GM08714 (cell line): ENCODE measurements around the gene RAE1.
"Not testable (repeated sequence)": the region's sequence is repeated elsewhere in the genome, so short reads cannot be mapped to it uniquely, and the experiment has no call there.

Source experiments
- H3K4me3 ChIP-seq: fragments of 200-500 bp; sonication (Bioruptor generic); 2 replicates; pipeline ENCODE4 v1.5.1; 2014; ENCODE audit warnings: mild to moderate bottlenecking, low read length, inconsistent platforms
- ZNF274 ChIP-seq: IDR thresholded peaks from 2 replicates; pipeline ENCODE4 v1.6.1; 2012; ENCODE audit warnings: mild to moderate bottlenecking, low read depth, low read length

RAE1 gene

GRCh38 chr20:57414867-57415592 lies 64.0 kb downstream of the RAE1 start:
- TF ChIP-seq ZNF274: no peak
- no peak overlapping the region for H3K4me3 ChIP-seq

- no peak for TF ChIP-seq ZNF274
- H3K4me3 ChIP-seq: no peak overlapping the region
These were observed 64.7 kb downstream of the RAE1 start for GRCh38 chr20:57415771-57416170.

- H3K4me3 ChIP-seq: no peak overlapping the region
- TF ChIP-seq ZNF274: no peak
These were observed 65.4 kb downstream of the RAE1 start for GRCh38 chr20:57416296-57417022.

GRCh38 chr20:57417051-57417689 lies 66.1 kb downstream of the RAE1 start:
- no peak overlapping the region for H3K4me3 ChIP-seq
- no peak for TF ChIP-seq ZNF274

GRCh38 chr20:57417830-57418780 lies 67.0 kb downstream of the RAE1 start:
- no peak for TF ChIP-seq ZNF274
- H3K4me3 ChIP-seq: no peak overlapping the region

- not testable (repeated sequence) for H3K4me3 ChIP-seq
These were observed 68.4 kb downstream of the RAE1 start for GRCh38 chr20:57419479-57419878.

GRCh38 chr20:57420571-57421252 lies 69.7 kb downstream of the RAE1 start:
- TF ChIP-seq ZNF274: no peak
- H3K4me3 ChIP-seq: no peak overlapping the region

GRCh38 chr20:57421253-57422220 lies 70.5 kb downstream of the RAE1 start:
- no peak for TF ChIP-seq ZNF274
- H3K4me3 ChIP-seq: no peak overlapping the region

GRCh38 chr20:57422254-57422653 lies 71.2 kb downstream of the RAE1 start:
- TF ChIP-seq ZNF274: no peak
- H3K4me3 ChIP-seq: no peak overlapping the region

- TF ChIP-seq ZNF274: no peak
These were observed 74.3 kb downstream of the RAE1 start for GRCh38 chr20:57425150-57426013.

GRCh38 chr20:57426271-57426689 lies 75.2 kb downstream of the RAE1 start:
- H3K4me3 ChIP-seq: no peak overlapping the region
- TF ChIP-seq ZNF274: no peak

More at GRCh38 chr20:57425150-57426013, 74.3 kb downstream of the RAE1 start:
- no peak overlapping the region for H3K4me3 ChIP-seq
